ENCODE results near the gene CYB5B.

GRCh38 chr16:69424053-69424934, at the start of gene CYB5B:
- TF ChIP-seq CTCF (IDR thresholded peaks at IDR 0.05; ENCODE audit: low read depth, low read length, missing input control) (no peak), SP1 (IDR thresholded peaks at IDR 0.05) (peak; percentile 95), EGR1 (IDR thresholded peaks at IDR 0.05; ENCODE audit: low read depth in 2 of 2) (no peak), MAX (IDR thresholded peaks at IDR 0.05) (peak; percentile 65), REST (IDR thresholded peaks at IDR 0.05) (peak; percentile 82)

All from liver (tissue), 3 donors.